Subcutaneous adipose tissue (tissue), 4 donors: ENCODE results near the gene THAP8. TPM values are rescaled to one million over a fixed set of nuclear protein-coding genes. Genes with fewer than 3 reads are reported as not detected.

Experiments used
- CTCF ChIP-seq: fragments of 450-650 bp; IDR thresholded peaks from one replicate; pipeline ENCODE4 v1.5.1; 2016; ENCODE audit warnings: low read depth, mild to moderate bottlenecking, control low read depth, antibody characterized with exemption, moderate library complexity
- total RNA-seq, 4 donors: library from RNA; depleted of rRNA; stranded (reverse); fragments of >200 nt; gene quantifications; one replicate each; pipeline ENCODE4 v1.1.0, GENCODE V29; 2016

THAP8 gene
- total RNA-seq, 4 donors from 2014 or later = 2.9 to 10.5 (median 9.3) TPM

- TF ChIP-seq CTCF = no peak
Measured at GRCh38 chr19:36009220-36009619, 44.9 kb downstream of the THAP8 start.

GRCh38 chr19:36008336-36008978 lies 45.6 kb downstream of the THAP8 start, which contains the start of gene SYNE4:
SYNE4 (minus strand) TSS chr19:36008813; CDS start chr19:36008681, 132 bp downstream.
- no peak for TF ChIP-seq CTCF

DNA sequence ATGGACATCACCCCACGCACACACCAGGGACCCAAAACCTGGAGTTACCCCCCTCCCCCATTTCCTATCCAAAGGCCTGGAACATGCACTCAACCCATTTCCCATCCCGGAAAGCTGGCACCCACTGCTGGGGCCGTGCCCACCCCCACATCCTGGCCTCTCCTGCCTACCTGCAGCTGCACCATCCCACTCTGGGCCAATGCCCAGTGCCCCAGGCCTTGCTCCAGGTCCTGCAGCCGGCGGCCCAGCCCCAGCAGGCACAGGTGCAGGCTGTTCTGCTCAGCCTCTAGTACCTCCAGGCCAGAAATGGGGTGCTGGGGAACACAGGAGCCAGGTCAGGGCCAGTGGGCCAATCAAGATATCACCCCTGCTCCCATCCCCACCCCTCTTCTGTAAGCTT lies 47.1 kb downstream of the THAP8 start:
- TF ChIP-seq CTCF = no peak

GRCh38 chr19:36003284-36003683 lies 50.8 kb downstream of the THAP8 start:
- TF ChIP-seq CTCF = no peak

- no peak for TF ChIP-seq CTCF
Measured at GRCh38 chr19:36001605-36002004, 52.5 kb downstream of the THAP8 start.

DNA sequence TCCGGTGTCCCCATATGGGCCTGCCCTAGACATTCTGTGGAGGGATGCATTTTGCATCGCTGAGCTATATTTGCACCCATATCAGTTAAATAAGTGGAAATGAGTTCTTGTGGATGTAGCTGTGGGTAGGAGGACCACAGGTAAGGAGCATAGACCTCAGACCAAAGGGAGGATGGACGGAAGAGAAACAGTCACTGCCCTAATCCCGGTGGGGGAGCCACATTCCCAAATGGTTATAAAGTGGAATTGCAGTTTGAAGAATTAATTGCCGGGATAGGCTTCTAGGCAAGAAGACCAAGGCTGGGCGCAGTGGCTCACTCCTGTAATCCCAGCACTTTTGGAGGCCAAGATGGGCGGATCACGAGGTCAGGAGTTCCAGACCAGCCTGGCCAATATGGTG lies 57.3 kb downstream of the THAP8 start:
- no peak for TF ChIP-seq CTCF

DNA sequence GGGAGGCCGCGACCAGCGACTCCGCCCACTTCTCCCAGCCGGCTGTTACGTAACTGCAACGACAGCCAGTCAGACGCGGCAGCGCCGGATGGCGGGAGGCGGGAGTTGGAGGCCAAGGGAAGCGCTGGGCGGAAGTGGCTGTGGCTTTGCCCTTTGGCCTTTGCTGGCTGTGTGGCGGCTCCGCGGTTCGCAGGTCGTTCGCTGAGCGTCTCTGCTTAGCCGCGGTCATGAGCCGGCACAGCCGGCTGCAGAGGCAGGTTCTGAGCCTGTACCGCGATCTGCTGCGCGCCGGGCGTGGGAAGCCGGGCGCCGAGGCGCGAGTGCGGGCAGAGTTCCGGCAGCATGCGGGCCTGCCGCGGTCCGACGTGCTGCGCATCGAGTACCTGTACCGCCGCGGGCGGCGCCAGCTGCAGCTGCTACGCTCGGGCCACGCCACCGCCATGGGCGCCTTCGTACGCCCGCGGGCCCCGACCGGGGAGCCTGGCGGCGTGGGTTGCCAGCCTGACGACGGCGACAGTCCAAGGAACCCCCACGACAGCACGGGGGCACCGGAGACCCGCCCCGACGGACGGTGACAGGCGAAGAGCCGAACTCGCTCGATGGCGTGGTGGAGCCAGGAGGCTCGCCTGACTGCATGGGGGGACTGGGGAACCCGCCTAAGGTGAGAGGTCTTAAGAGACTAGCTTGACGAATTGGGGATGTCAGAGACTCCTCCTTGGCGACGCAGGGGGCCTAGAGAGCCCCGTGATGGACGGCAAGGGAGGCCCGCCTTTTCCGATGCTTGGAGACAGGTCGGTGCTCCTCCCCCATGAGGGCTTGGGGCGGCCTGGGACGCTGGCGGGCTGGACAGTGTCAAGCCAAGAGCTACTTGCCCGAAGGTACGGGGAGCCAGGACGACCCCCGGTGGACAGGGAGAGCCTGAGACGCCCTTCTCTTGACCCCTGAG lies 58.8 kb downstream of the THAP8 start, which contains the start of gene SDHAF1:
Gene SDHAF1 (plus strand): TSS at position 141 of the 946 bp plus-strand sequence. CDS start 87 bp downstream, at position 228.
- TF ChIP-seq CTCF = no peak
